Stimulated activated naive CD8-positive, alpha-beta T cell treated with anti-CD3 and anti-CD28 coated beads, Interleukin-15, Interleukin-2, amounts not matched to agents 100 ng/mL and 50 ng/mL, for 24 hours (primary cell): ENCODE measurements around the gene OGFRL1.

Experiments used
- H3K27ac Mint-ChIP-seq: one replicate; pipeline ENCODE4 v1.8.0; 2021; ENCODE audit warnings: mild to moderate bottlenecking, mixed read lengths
- H3K27me3 Mint-ChIP-seq: one replicate; pipeline ENCODE4 v1.8.0; 2021; ENCODE audit warnings: mixed read lengths
- H3K36me3 Mint-ChIP-seq: one replicate; pipeline ENCODE4 v1.8.0; 2021; ENCODE audit warnings: low read depth, mixed read lengths
- H3K4me1 Mint-ChIP-seq: one replicate; pipeline ENCODE4 v1.8.0; 2021; ENCODE audit warnings: low read depth, mixed read lengths
- H3K4me3 Mint-ChIP-seq: one replicate; pipeline ENCODE4 v1.8.0; 2021; ENCODE audit warnings: mild to moderate bottlenecking, mixed read lengths
- H3K9me3 Mint-ChIP-seq: one replicate; pipeline ENCODE4 v1.8.0; 2021; ENCODE audit warnings: mixed read lengths

The OGFRL1 gene

GRCh38 chr6:71299541-71300470 is 11.2 kb downstream of the OGFRL1 start:
- no peaks in the 10 kb centered on the region for H3K27me3 Mint-ChIP-seq
- H3K4me3 Mint-ChIP-seq = no peak overlapping the region
- H3K36me3 Mint-ChIP-seq = peaks cover 42% of the 10 kb centered on the region
- H3K27ac Mint-ChIP-seq = no peak overlapping the region
- no peaks in the 10 kb centered on the region for H3K4me1 Mint-ChIP-seq
- H3K9me3 Mint-ChIP-seq = no peaks in the 10 kb centered on the region

GRCh38 chr6:71300561-71301168 is 12.1 kb downstream of the OGFRL1 start:
- peaks cover 34% of the 10 kb centered on the region for H3K36me3 Mint-ChIP-seq
- H3K9me3 Mint-ChIP-seq = no peaks in the 10 kb centered on the region
- H3K27me3 Mint-ChIP-seq = no peaks in the 10 kb centered on the region
- no peaks in the 10 kb centered on the region for H3K4me1 Mint-ChIP-seq
- no peak overlapping the region for H3K4me3 Mint-ChIP-seq
- H3K27ac Mint-ChIP-seq = no peak overlapping the region

- Mint-ChIP-seq H3K9me3 (no peaks in the 10 kb centered on the region), H3K4me3 (no peak overlapping the region), H3K27me3 (no peaks in the 10 kb centered on the region), H3K4me1 (no peaks in the 10 kb centered on the region), H3K27ac (no peak overlapping the region), H3K36me3 (peaks cover 30% of the 10 kb centered on the region)
These were observed 12.9 kb downstream of the OGFRL1 start for GRCh38 chr6:71301546-71301945.

- no peak overlapping the region for H3K4me3 Mint-ChIP-seq
- H3K27ac Mint-ChIP-seq = no peak overlapping the region
- no peaks in the 10 kb centered on the region for H3K36me3 Mint-ChIP-seq
- peaks cover 4% of the 10 kb centered on the region for H3K27me3 Mint-ChIP-seq
- no peaks in the 10 kb centered on the region for H3K9me3 Mint-ChIP-seq
- H3K4me1 Mint-ChIP-seq = no peaks in the 10 kb centered on the region
These were observed 21.0 kb downstream of the OGFRL1 start for GRCh38 chr6:71309656-71310055.

- peaks cover 6% of the 10 kb centered on the region for H3K27me3 Mint-ChIP-seq
- H3K9me3 Mint-ChIP-seq = no peaks in the 10 kb centered on the region
- no peaks in the 10 kb centered on the region for H3K4me1 Mint-ChIP-seq
- H3K4me3 Mint-ChIP-seq = no peak overlapping the region
- no peaks in the 10 kb centered on the region for H3K36me3 Mint-ChIP-seq
- no peak overlapping the region for H3K27ac Mint-ChIP-seq
These were observed 21.6 kb downstream of the OGFRL1 start for GRCh38 chr6:71310261-71310660.

GRCh38 chr6:71312089-71312488 is 23.5 kb downstream of the OGFRL1 start:
- H3K27ac Mint-ChIP-seq = no peak overlapping the region
- H3K27me3 Mint-ChIP-seq = peaks cover 7% of the 10 kb centered on the region
- H3K4me1 Mint-ChIP-seq = no peaks in the 10 kb centered on the region
- H3K4me3 Mint-ChIP-seq = no peak overlapping the region
- no peaks in the 10 kb centered on the region for H3K9me3 Mint-ChIP-seq
- no peaks in the 10 kb centered on the region for H3K36me3 Mint-ChIP-seq

GRCh38 chr6:71317441-71317840 is 28.8 kb downstream of the OGFRL1 start:
- no peaks in the 10 kb centered on the region for H3K9me3 Mint-ChIP-seq
- no peak overlapping the region for H3K27ac Mint-ChIP-seq
- no peak overlapping the region for H3K4me3 Mint-ChIP-seq
- H3K36me3 Mint-ChIP-seq = no peaks in the 10 kb centered on the region
- peaks cover 3% of the 10 kb centered on the region for H3K27me3 Mint-ChIP-seq
- H3K4me1 Mint-ChIP-seq = no peaks in the 10 kb centered on the region

GRCh38 chr6:71320041-71320440 is 31.4 kb downstream of the OGFRL1 start:
- Mint-ChIP-seq H3K4me1 (no peaks in the 10 kb centered on the region), H3K36me3 (no peaks in the 10 kb centered on the region), H3K27me3 (peaks cover 7% of the 10 kb centered on the region), H3K4me3 (no peak overlapping the region), H3K9me3 (no peaks in the 10 kb centered on the region), H3K27ac (no peak overlapping the region)

- Mint-ChIP-seq H3K36me3 (no peaks in the 10 kb centered on the region), H3K27ac (no peak overlapping the region), H3K9me3 (no peaks in the 10 kb centered on the region), H3K4me1 (no peaks in the 10 kb centered on the region), H3K27me3 (peaks cover 4% of the 10 kb centered on the region), H3K4me3 (no peak overlapping the region)
These were observed 32.7 kb downstream of the OGFRL1 start for GRCh38 chr6:71321314-71321713.

GRCh38 chr6:71324194-71324785 is 35.7 kb downstream of the OGFRL1 start:
- Mint-ChIP-seq H3K4me1 (no peaks in the 10 kb centered on the region), H3K9me3 (no peaks in the 10 kb centered on the region), H3K27ac (no peak overlapping the region), H3K27me3 (peaks cover 4% of the 10 kb centered on the region), H3K4me3 (no peak overlapping the region), H3K36me3 (no peaks in the 10 kb centered on the region)

- Mint-ChIP-seq H3K36me3 (no peaks in the 10 kb centered on the region), H3K27me3 (peaks cover 4% of the 10 kb centered on the region), H3K4me3 (no peak overlapping the region), H3K9me3 (no peaks in the 10 kb centered on the region), H3K27ac (no peak overlapping the region), H3K4me1 (no peaks in the 10 kb centered on the region)
These were observed 38.0 kb downstream of the OGFRL1 start for GRCh38 chr6:71326611-71327010.

GRCh38 chr6:71330501-71330900 is 41.9 kb downstream of the OGFRL1 start:
- no peak overlapping the region for H3K27ac Mint-ChIP-seq
- no peak overlapping the region for H3K4me3 Mint-ChIP-seq
- H3K27me3 Mint-ChIP-seq = no peaks in the 10 kb centered on the region
- no peaks in the 10 kb centered on the region for H3K9me3 Mint-ChIP-seq
- no peaks in the 10 kb centered on the region for H3K36me3 Mint-ChIP-seq
- peaks cover 4% of the 10 kb centered on the region for H3K4me1 Mint-ChIP-seq

GRCh38 chr6:71332012-71332411 is 43.4 kb downstream of the OGFRL1 start:
- Mint-ChIP-seq H3K27me3 (no peaks in the 10 kb centered on the region), H3K9me3 (no peaks in the 10 kb centered on the region)

GRCh38 chr6:71333050-71333449 is 44.4 kb downstream of the OGFRL1 start:
- Mint-ChIP-seq H3K36me3 (no peaks in the 10 kb centered on the region), H3K9me3 (no peaks in the 10 kb centered on the region), H3K4me3 (no peak overlapping the region), H3K27me3 (no peaks in the 10 kb centered on the region), H3K27ac (no peak overlapping the region), H3K4me1 (peaks cover 4% of the 10 kb centered on the region)

More at GRCh38 chr6:71332012-71332411, 43.4 kb downstream of the OGFRL1 start:
- Mint-ChIP-seq H3K4me1 (peaks cover 4% of the 10 kb centered on the region), H3K4me3 (no peak overlapping the region), H3K27ac (no peak overlapping the region), H3K36me3 (no peaks in the 10 kb centered on the region)

GRCh38 chr6:71333697-71334096 is 45.1 kb downstream of the OGFRL1 start:
- H3K36me3 Mint-ChIP-seq = no peaks in the 10 kb centered on the region
- no peak overlapping the region for H3K27ac Mint-ChIP-seq
- peaks cover 4% of the 10 kb centered on the region for H3K4me1 Mint-ChIP-seq

More at GRCh38 chr6:71333697-71334096, 45.1 kb downstream of the OGFRL1 start:
- Mint-ChIP-seq H3K9me3 (no peaks in the 10 kb centered on the region), H3K4me3 (no peak overlapping the region), H3K27me3 (no peaks in the 10 kb centered on the region)
